Heart right ventricle (tissue), 16 donors: ENCODE measurements around the gene COL13A1. TPM values are rescaled to one million over a fixed set of nuclear protein-coding genes. Genes with fewer than 3 reads are reported as not detected.

Experiments used
- ATAC-seq, 8 donors: fragments of 200-7000 bp; cut with Tn5 transposase; one replicate each; pipeline ENCODE4 v1.9.1; 2020; ENCODE audit warnings: mild to moderate bottlenecking in 8 of 8, moderate library complexity in 8 of 8, moderate number of reproducible peaks in 1 of 8
- DNase-seq, 2 donors: peaks; one replicate each; pipeline ENCODE4 v3.0.0-alpha.2; 2020
- H3K27ac ChIP-seq, 10 donors: fragments of 200-600 bp; sonication (generic) in 2 of 10; one replicate each; pipeline versions ENCODE4 v1.5.0 to v1.8.0; 2020 to 2022; ENCODE audit warnings: mild to moderate bottlenecking in 3 of 10
- H3K27me3 ChIP-seq, 7 donors: fragments of 200-600 bp; one replicate each; pipeline ENCODE4 v1.8.0; 2021 to 2022; ENCODE audit warnings: mild to moderate bottlenecking in 2 of 7
- H3K36me3 ChIP-seq, 9 donors: fragments of 200-600 bp; sonication (generic) in 1 of 9; one replicate each; pipeline versions ENCODE4 v1.5.0 to v1.8.0; 2020 to 2022; ENCODE audit warnings: mild to moderate bottlenecking in 2 of 9
- H3K4me1 ChIP-seq, 9 donors: fragments of 200-600 bp; sonication (generic) in 1 of 9; one replicate each; pipeline versions ENCODE4 v1.5.0 to v1.8.0; 2020 to 2022; ENCODE audit warnings: mild to moderate bottlenecking in 4 of 9
- H3K4me3 ChIP-seq, 10 donors: fragments of 200-600 bp; sonication (generic) in 2 of 10; one replicate each; pipeline versions ENCODE4 v1.5.0 to v1.8.0; 2020 to 2022; ENCODE audit warnings: mild to moderate bottlenecking in 7 of 10, moderate library complexity in 2 of 10
- H3K9me3 ChIP-seq, 11 donors: fragments of 200-600 bp in 10 of 11; sonication (generic) in 2 of 11; one replicate each; pipeline versions ENCODE4 v1.5.0 to v1.8.0; 2013 to 2022; ENCODE audit warnings: mild to moderate bottlenecking in 2 of 11, control low read depth in 1 of 11, moderate library complexity in 1 of 11
- WGBS, 2 donors: extraction: QIAGEN DNeasy Blood & Tissue Kit; methylation state at CpG; one replicate each; pipeline ENCODE4 v1.1.7; 2013; ENCODE audit warnings: inconsistent platforms in 1 of 2; 5-methylcytosine and 5-hydroxymethylcytosine counted together
- intact Hi-C, 10 donors: fragments of 100-400 bp; cut with DNase I; formaldehyde crosslinking; loops; one replicate each; pipeline versions ENCODE4 v1.11.1 to v1.14.2; 2022
- polyA plus RNA-seq, 2 donors: library from polyadenylated mRNA; stranded (reverse); fragments of 200-250 nt; gene quantifications; one replicate each; pipeline ENCODE4 v1.2.3, GENCODE V29; 2013
- total RNA-seq, 10 donors: library from RNA; stranded (reverse); fragmentation: NEBNext Ultra II Directional in 3 of 10; extraction: Animal tissue kit (Norgen Biotek cat#: 25700) in 3 of 10; gene quantifications; one replicate each; pipeline versions ENCODE4 v1.2.1 to v1.2.4, GENCODE V29; 2021 to 2023
- TF ChIP-seq, protein P1 (sequence below), 9 donors: fragments of 200-600 bp; sonication (generic) in 2 of 9; IDR thresholded peaks; one replicate each; pipeline versions ENCODE4 v1.5.0 to v1.8.0; 2021 to 2022; ENCODE audit warnings: antibody characterized with exemption in 9 of 9, mild to moderate bottlenecking in 5 of 9, moderate library complexity in 1 of 9
- donor health status: Arrhythmogenic right ventricular cardiomyopathy.
- donor health status: ischemic (EF 13 %, LVEDD 7.1; RV severe dilation, severe dysfunction).
- donor health status: healthy with polysubstance abuse.
- donor health status: DM: no; HTN: yes; CAD: no.
- donor health status: DM: no; HTN: no; CAD: no.
- donor health status: ischemic (EF 25% LVEDD 6.9; RV normal size, moderate dysfunction).
- donor health status: ischemic (EF 25% LVEDD 5.7; RV mildly dilated, moderate dysfunction).
- donor health status: healthy.
- donor health status: DM: yes; HTN: yes; CAD: no.
- donor health status: Ischemic cardiomyopathy.
- donor health status: ischemic (EF 35%, LVEDD 5.7; RV mildly dilated, moderate dysfunction).
- donor health status: nonischemic (EF 11% LVEDD 7.7; RV severe dilation, severe dysfunction).
- donor health status: DM: yes; HTN: yes; CAD: no.
- donor health status: PGD.
- donor health status: ischemic (EF 29% LVEDD 5.4; RV normal size, mild dysfunction).
- donor health status: nonischemic (EF 23%, LVEDD 6.1; RV moderate dilation, normal function).

Gene COL13A1
- total and polyA plus RNA-seq, 12 donors = 0.70 to 6.8 (median 2.7) TPM

- DNase-seq (no peak), ATAC-seq (no peak)
- H3K9me3 ChIP-seq = no peaks in the 10 kb centered on the region
- no peaks in the 10 kb centered on the region for H3K27me3 ChIP-seq
- no peak overlapping the region for H3K27ac ChIP-seq
- H3K4me1 ChIP-seq = no peaks in the 10 kb centered on the region
- intact Hi-C loops = no loop called here
- no peaks in the 10 kb centered on the region for H3K36me3 ChIP-seq
- TF ChIP-seq, protein P1, sequence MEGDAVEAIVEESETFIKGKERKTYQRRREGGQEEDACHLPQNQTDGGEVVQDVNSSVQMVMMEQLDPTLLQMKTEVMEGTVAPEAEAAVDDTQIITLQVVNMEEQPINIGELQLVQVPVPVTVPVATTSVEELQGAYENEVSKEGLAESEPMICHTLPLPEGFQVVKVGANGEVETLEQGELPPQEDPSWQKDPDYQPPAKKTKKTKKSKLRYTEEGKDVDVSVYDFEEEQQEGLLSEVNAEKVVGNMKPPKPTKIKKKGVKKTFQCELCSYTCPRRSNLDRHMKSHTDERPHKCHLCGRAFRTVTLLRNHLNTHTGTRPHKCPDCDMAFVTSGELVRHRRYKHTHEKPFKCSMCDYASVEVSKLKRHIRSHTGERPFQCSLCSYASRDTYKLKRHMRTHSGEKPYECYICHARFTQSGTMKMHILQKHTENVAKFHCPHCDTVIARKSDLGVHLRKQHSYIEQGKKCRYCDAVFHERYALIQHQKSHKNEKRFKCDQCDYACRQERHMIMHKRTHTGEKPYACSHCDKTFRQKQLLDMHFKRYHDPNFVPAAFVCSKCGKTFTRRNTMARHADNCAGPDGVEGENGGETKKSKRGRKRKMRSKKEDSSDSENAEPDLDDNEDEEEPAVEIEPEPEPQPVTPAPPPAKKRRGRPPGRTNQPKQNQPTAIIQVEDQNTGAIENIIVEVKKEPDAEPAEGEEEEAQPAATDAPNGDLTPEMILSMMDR (IDR thresholded peaks at IDR 0.05) = no peak
- H3K4me3 ChIP-seq = no peak overlapping the region
- 85 to 86% methylated on average over 2 of the region's 2 CpGs for WGBS, 2 donors
Measured at GRCh38 chr10:69996611-69997010, 194.9 kb downstream of the COL13A1 start.

DNA sequence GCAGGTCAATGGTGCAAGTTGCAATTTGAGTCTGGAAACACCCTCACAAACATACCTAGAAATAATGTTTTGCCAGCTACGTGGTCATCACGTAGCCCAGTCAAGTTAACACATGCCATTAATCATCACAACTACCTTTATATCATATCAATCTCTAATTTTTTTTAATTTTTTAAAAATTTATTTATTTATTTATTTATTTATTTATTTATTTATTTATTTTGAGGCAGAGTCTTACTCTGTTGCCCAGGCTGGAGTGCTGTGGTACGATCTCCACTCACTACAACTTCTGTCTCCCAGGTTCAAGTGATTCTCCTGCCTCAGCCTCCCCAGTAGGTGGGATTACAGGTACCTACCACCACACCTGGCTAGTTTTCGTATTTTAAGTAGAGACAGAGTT is 198.6 kb downstream of the COL13A1 start:
- Histone ChIP-seq H3K27ac (no peak overlapping the region), H3K27me3 (peaks cover 0 to 11% (median 0%) of the 10 kb centered on the region in 7 donors), H3K4me3 (no peak overlapping the region), H3K9me3 (peaks cover 0 to 7% (median 0%) of the 10 kb centered on the region in 11 donors), H3K36me3 (no peaks in the 10 kb centered on the region), H3K4me1 (no peaks in the 10 kb centered on the region)
- 95 to 97% methylated on average over 4 of the region's 4 CpGs for WGBS, 2 donors
- TF ChIP-seq, protein P1 (IDR thresholded peaks at IDR 0.05) = no peak
- no peak for DNase-seq
- intact Hi-C loops = no loop called here
- ATAC-seq = no peak

DNA sequence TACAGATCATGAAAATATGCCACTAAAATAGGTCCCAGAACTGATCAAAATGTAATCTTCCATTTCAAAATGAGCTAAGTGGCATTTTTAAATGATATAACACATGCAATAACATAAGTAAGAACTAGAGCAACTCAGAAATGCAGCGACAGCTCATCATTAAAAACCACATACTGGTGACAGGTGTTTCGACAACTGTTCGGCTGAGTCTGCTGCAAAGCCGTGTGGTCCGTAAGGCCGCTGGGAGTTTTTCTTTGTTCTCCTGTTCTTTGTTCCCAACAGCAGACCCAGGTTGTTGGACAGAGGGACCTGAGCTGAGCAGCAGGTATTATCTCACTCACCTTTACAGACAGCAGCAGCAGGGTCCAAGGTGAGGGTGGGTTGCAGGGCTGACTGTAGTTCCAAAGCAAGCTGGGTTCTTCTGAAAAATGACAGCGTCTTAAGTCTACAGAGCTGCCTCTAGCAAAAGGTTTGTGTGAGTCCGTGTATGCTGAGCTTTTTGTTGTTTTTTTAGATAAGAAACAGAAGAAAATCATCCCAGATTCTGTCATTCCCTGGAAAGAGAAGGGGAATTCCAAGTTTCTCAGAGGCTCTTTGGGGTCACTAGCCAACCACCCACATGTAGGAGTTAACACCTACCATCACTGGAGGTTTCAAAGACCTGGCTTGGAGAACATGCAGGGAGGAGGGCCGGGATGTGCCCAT is 205.6 kb downstream of the COL13A1 start:
- H3K9me3 ChIP-seq = peaks cover 0 to 10% (median 0%) of the 10 kb centered on the region in 11 donors
- H3K27ac ChIP-seq = no peak overlapping the region
- 78% methylated on average over 9 of the region's 9 CpGs for WGBS, 2 donors
- TF ChIP-seq, protein P1 (IDR thresholded peaks at IDR 0.05) = no peak
- peaks cover 0 to 21% (median 15%) of the 10 kb centered on the region in 7 donors for H3K27me3 ChIP-seq
- no peaks in the 10 kb centered on the region for H3K36me3 ChIP-seq
- ATAC-seq (no peak), DNase-seq (no peak)
- no peaks in the 10 kb centered on the region for H3K4me1 ChIP-seq
- no peak overlapping the region for H3K4me3 ChIP-seq
- intact Hi-C loops = no loop called here

Other genes starting within 250 kb of the COL13A1 start
- under 1 TPM in 1 of 10 donors, not detected in 9; 0.19 TPM for gene NEUROG3, start 228.5 kb upstream of the COL13A1 start, total RNA-seq
- gene NEUROG3, start 228.5 kb upstream of the COL13A1 start, polyA plus RNA-seq = not detected
- gene FAM241B, start 171.7 kb upstream of the COL13A1 start, total RNA-seq = 1 to 10 TPM; 1.4 to 9.0 (median 5.2) TPM
- gene FAM241B, start 171.7 kb upstream of the COL13A1 start, polyA plus RNA-seq = 1 to 10 TPM; 2.8 to 3.7 TPM